Stimulated activated naive CD4-positive, alpha-beta T cell (primary cell): ENCODE results near the gene LRCOL1.

Source experiments
- DNase-seq, 6 experiments: peaks; one replicate each; lab custom pipeline; 2025; lab: John Stamatoyannopoulos, UW

LRCOL1 gene

DNA sequence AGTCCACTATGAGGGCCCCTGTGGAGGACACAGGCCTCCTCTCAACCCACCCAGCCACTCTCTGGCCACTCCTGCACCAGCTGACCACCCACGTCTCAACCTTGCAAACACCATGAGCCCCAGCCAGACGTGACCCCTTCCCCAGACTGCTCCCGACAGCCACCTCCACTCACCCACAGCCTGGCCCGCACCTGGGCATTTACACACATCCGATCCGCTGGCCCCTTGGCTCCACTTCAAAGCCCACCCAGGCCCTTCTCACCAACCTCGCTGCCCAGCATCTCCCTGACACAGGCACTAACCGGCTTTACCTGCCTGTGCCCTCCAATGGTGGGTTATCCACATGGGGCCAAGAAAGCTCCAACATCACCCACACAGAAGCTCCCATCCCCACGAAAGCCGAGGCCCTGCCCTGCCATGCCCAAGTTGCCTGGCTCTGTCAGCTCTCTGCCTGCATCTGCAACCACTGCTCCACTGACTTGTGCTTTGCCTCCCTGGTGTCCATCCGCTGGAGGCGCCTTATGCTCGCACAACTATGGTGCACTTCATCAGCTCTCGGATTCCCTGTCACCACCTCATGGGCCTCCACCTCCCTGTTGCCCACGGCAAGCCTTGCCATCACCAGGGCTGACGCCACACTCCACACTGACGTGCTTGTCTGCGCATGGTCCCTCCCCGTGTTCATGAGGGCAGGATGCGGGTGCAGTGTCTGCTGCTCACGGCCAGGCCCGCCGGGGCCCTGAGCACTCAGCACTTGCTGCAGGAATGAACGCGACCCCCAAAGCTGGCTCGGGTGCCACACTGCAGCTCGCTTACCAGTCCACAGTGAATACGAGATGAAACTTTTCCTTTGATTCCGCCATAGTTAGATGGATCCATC, 24.9 kb upstream of the LRCOL1 start:
- no peak for DNase-seq

GRCh38 chr12:132634411-132634990, 24.1 kb upstream of the LRCOL1 start:
- no peak for DNase-seq

DNA sequence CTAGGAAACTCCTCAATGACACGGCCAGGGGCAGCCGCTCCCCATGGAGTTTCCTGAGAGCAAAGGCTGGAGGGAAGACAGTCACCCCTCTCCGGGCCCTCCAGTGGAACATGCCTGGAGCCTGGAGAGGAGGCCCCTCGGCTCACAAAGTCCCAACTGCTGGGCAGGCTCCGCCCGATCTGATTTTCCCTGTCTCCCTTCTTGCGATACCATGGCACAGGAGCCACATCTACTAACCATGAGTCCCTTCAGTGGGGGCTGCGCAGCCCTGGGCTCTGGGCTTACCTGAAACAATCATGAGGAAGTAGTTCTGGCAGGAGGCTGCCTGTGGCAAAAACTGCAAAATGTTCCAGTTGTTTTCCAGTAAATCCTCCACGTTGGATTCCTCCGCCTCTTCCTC, 23.5 kb upstream of the LRCOL1 start:
- DNase-seq, result no peak

DNA sequence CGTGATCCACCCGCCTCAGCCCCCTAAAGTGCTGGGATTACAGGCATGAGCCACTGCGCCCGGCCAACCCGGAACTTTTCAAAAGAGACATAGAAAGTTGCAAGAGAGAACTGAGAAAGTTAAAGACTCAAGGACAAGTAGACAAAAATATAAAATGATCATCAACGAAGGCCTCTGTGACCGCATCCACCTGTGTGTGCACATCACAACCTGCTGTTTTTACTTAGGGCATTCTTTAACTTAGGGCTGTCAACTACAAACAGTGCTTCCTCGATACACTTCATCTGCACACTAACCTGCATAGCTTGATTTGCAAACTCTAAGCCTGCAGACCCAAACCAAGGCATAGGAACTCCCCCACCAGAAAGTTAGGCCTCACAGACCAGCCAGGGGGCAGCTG, 23.0 kb upstream of the LRCOL1 start:
- DNase-seq, result no peak

GRCh38 chr12:132632521-132633228, 22.3 kb upstream of the LRCOL1 start:
- DNase-seq, result no peak

DNA sequence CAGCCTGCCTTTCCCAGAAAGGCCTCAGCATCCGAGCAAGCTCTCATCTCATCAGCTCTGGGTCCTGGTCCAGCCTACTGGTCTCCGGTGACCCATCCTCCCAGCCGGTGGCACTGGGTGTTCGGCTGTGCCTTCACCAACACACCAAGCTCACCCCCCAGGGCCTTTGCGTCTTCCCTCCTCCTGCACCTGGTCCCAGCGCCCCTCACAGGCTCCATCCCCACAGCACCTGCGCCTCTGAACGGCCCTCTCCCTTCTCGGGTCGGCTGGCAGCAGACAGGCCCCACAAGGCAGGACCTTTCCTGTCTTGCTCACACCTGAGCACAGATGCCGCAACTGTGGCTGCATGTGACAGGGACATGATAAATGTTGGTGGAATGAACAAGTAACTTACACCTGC, 21.3 kb upstream of the LRCOL1 start:
- no peak for DNase-seq

DNA sequence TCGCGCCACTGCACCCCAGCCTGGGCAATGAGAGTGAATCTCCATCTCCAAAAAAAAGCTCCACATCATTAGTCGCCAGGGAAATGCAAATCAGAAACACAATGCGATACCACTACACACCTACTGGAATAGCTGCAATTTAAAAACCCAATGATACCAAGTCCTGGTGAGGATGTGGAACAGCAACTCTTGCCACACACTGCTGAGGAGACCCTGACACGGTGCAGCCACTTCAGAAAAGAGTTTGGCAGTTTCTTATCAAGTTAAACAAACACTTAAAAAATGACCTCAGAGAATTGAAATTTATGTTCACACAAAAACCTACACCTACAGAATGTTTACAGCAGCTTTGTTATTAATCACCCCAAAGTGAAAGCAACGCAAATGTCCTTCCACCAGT, 20.3 kb upstream of the LRCOL1 start:
- no peak for DNase-seq

GRCh38 chr12:132629330-132629729, 18.9 kb upstream of the LRCOL1 start:
- DNase-seq, result no peak

GRCh38 chr12:132625731-132626430, 15.5 kb upstream of the LRCOL1 start:
- no peak for DNase-seq

- DNase-seq, result no peak
These were observed 14.7 kb upstream of the LRCOL1 start for GRCh38 chr12:132624910-132625630.

GRCh38 chr12:132624186-132624855, 13.9 kb upstream of the LRCOL1 start:
- DNase-seq, result no peak

DNA sequence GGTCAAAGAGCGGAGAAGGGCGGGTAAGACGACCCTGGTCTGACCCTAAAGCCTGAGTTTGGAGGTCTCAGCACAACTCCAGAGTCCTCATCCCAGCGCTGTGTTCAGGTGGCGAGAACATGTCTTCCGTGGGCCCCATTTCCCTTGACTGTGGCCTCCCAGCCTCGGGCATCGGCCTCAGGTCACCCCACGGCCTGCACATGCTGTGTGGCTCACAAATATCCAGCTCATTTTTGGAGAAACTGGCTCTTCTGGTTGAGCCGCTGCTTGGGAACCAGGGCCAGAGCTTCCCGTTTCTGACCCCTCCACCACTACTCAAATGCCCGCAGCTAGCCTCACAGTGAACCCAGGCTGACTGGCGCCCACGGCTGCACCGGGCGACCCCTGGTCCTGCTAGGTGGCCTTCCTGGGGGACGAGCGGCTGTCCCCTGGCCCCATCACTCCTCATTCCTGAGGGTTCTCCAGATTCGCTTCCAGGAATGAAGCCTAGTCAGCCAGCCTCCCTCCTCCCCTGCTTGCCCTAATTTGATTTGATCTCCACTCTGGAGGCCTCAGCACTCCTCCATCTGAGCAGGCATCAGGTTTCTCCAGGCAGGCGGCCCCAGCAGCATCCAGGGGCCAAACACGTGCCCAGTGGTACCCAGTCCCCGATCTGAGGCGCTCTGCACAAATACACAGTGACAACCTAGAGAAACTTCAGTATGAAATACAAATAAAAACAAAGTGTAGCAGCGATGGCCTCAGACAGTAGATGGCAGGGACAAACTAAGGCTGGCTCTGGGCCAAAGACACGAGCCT, 12.9 kb upstream of the LRCOL1 start:
- no peak for DNase-seq

DNA sequence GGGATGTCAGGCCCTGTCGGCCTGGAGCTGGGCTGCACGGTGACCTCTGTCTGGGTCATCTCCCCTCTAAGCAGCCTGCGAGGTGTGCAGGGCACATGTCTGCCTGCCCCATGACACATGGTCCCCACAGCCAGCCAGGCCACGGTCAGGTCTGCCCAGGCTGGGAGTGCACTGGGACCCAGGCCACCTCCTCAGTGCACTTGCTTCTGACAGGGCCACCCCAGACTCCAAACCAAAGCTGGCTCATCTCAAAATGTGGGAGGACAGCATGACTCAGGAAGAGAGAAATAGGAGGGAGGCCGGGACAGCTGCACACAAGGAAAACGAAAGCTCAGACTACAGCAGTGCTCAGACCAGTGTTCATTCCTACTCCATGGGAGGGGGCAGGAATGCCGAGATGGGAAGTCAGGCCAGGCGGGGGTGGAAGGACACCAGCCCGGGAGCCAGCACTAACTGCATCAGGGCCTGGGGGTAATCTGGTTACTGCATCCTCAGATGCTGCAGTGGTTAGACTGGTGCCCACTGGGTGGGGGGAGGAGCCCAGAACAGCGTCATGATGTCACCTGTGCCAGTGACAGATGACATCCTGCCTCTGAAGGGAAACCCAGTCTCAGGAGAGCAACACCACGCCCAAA, 12.2 kb upstream of the LRCOL1 start:
- no peak for DNase-seq

GRCh38 chr12:132621657-132622435, 11.5 kb upstream of the LRCOL1 start:
- DNase-seq, result no peak

GRCh38 chr12:132620899-132621656, 10.7 kb upstream of the LRCOL1 start:
- no peak for DNase-seq

DNA sequence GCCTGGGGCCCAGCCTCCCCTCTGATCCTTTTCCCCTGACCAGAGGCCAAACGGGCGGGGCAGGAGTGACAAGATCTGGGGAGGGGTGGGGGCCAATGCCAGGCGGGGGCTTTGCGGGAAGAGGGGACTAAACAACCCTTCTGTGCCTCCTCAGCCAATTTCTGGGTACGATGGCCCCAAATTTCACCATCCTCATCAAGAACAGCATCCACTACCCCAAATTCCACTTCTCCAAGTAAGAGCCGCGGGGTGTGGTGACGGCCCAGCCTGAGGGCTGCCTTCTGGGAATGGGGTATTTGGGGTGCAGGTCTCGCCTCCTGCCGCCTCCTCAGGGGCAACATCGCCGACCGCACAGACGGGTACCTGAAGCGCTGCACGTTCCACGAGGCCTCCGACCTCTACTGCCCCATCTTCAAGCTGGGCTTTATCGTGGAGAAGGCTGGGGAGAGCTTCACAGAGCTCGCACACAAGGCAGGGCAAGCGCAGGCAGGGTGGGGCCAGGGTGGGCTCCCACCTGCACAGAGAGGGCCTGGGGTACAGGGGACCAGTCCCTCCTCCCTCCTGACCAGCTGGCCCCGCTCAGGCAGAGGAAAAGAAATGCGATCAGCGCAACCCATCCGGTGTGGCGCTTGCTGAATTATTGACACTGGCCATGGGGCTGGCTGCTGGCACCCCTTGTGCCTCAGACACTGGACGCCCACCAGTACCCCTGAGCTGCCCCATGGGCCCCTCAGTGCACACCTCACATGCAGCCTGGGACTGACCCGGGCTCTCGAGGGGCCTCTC, 9.9 kb upstream of the LRCOL1 start:
- DNase-seq, result no peak

- DNase-seq, result no peak
These were observed 9.2 kb upstream of the LRCOL1 start for GRCh38 chr12:132619386-132620112.
